Stimulated activated CD4-positive, alpha-beta T cell treated with anti-CD3 and anti-CD28 coated beads, Interleukin-1b, Interleukin-23, amount 100 ng/mL, for 48 hours (primary cell): Measurements from ENCODE around the gene PIK3R3.

Source experiments
- DNase-seq: peaks from one replicate; pipeline ENCODE4 v3.0.0-alpha.2; 2020

PIK3R3 gene

DNA sequence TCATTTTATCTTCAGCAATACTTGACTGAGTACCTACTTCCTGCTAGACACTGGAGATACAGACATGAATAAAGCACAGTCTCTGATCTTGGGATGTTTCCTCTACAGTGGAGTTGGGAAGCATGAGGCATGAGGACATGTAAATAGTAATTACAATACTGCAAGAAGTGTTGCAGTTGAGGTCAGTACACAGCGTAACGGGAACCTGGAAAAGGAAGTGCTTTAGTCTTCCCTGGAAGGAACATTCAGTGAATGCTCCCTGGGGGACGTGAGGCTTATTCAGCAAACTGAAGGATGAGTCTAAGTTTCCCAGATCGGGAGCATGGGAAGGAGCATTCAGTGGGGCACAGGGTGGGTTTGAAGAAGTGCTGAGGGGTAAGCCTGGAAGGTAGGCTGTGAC, 112.4 kb downstream of the PIK3R3 start:
- no peak for DNase-seq

- no peak for DNase-seq
These were observed 113.1 kb downstream of the PIK3R3 start for GRCh38 chr1:46019348-46019747.

- DNase-seq: no peak
These were observed 114.4 kb downstream of the PIK3R3 start for GRCh38 chr1:46017876-46018503.

- DNase-seq: no peak
These were observed 118.8 kb downstream of the PIK3R3 start for GRCh38 chr1:46013581-46013980.

GRCh38 chr1:46012236-46012635, 120.2 kb downstream of the PIK3R3 start:
- DNase-seq: no peak

GRCh38 chr1:46011121-46011695, 121.2 kb downstream of the PIK3R3 start:
- DNase-seq: no peak

- no peak for DNase-seq
These were observed 121.8 kb downstream of the PIK3R3 start for GRCh38 chr1:46010611-46011010.

- no peak for DNase-seq
These were observed 123.8 kb downstream of the PIK3R3 start for GRCh38 chr1:46008585-46008984.

DNA sequence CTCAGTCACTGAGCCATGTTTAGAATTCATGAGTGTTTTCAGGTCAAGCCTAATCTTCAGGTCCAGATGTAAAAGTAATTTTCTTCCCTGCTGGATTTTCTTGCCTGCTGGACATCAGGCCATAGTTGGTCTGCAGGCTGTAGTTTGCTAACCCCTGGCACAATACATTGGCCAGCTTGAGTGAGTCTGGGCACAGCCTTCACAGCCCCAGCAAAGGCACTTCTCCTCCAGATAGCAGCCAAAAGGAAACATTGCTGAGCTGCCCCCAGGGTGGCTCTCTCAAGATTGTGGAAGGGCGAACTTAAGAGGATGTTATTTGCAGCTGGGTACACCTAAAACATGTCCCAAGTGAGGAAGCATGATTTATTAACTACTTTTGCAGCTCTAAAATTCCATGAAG, 126.8 kb downstream of the PIK3R3 start:
- DNase-seq: no peak

- no peak for DNase-seq
These were observed 127.9 kb downstream of the PIK3R3 start for GRCh38 chr1:46004492-46004891.

DNA sequence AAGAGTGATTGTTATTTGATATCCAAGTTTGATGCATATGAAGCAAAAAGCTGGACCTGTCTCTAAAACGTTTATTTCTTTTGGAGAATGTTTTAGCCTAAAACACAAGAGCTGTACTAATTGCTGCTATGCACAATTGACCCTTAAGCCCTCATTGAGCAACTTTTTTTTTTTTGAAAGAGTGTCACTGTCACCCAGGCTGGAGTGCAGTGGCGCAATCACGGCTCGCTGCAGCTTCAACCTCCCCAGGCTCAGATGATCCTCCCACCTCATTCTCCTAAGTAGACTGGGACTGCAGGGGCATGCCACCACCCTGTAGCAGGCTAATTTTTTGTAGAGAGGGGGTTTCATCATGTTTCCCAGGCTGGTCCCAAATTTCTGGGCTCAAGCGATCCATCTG, 129.1 kb downstream of the PIK3R3 start:
- DNase-seq: no peak

GRCh38 chr1:46002551-46003150, 129.8 kb downstream of the PIK3R3 start:
- DNase-seq: no peak

DNA sequence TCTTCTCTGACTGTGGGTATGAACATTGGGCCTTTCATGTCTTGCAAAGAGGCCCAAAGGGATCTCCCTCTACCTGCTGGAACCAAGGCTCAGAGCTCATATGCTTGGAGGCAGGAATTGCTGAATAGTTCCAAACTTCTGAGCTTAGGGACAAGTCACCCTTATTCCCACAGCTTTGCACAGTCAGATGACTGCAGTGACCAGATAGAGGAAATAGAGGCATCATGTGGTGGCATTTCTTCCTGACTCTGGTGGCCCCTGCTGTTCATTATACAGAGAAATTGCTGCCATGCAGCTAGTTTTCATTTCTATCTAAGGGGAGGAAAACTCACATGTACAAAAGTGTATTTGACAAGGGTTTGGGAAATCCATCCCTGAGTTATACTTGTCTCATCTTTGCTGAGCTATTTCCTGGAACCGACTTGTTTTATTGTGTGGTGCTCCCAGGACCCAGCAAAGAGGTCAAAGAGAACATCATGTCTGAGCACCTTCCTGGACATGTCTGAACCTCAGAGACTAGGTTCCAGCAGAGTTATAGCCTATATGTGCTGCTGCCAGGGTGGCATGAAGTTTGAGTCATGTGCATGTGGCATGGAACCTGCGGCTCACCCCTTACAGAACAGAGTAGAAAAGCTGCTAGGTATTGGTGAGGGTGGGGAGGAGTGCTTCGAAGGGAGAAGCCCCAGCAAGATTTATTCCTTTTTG, 131.2 kb downstream of the PIK3R3 start:
- DNase-seq: no peak

GRCh38 chr1:45999507-45999906, 132.9 kb downstream of the PIK3R3 start:
- DNase-seq: no peak

GRCh38 chr1:45998020-45998617, 134.3 kb downstream of the PIK3R3 start:
- DNase-seq: no peak

DNA sequence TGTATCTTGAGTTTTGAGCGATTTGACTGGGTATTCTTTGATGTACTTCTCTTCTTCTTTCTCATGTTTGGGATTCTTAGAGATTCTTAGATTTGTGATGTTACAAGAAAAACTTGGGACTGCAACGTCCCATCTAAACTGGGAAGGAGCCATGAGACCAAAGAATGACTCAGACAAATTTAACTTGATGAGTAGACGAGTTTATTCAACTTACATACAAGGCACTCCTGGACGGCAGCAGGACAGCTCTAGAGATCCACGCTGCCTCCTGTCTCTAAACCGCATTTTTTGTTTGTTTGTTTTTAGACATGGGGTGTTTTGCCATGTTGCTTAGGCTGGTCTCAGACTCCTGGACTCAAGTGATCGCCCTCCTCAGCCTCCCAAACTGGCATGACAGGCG, 137.1 kb downstream of the PIK3R3 start:
- no peak for DNase-seq

GRCh38 chr1:45994423-45994822, 138.0 kb downstream of the PIK3R3 start:
- no peak for DNase-seq
